ENCODE results near the gene MARK3. TPM values are rescaled to one million over a fixed set of nuclear protein-coding genes. Genes with fewer than 3 reads are reported as not detected.

MARK3 gene
- total and polyA plus RNA-seq, 10 of the 15 experiments (the other 5 are each of a cell fraction or from before 2014, with no cell fraction given) = 10.7 to 75.1 (median 41.4) TPM

GRCh38 chr14:103552846-103553210 lies 167.6 kb downstream of the MARK3 start (continued):
- TF ChIP-seq, protein P1, sequence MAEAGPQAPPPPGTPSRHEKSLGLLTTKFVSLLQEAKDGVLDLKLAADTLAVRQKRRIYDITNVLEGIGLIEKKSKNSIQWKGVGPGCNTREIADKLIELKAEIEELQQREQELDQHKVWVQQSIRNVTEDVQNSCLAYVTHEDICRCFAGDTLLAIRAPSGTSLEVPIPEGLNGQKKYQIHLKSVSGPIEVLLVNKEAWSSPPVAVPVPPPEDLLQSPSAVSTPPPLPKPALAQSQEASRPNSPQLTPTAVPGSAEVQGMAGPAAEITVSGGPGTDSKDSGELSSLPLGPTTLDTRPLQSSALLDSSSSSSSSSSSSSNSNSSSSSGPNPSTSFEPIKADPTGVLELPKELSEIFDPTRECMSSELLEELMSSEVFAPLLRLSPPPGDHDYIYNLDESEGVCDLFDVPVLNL (IDR thresholded peaks at IDR 0.05; ENCODE audit: low read depth, low read length) = no peak
- no peak for TF ChIP-seq CHD2 (IDR thresholded peaks at IDR 0.05; ENCODE audit: borderline replicate concordance, low read depth, low read length)
- TF ChIP-seq NR2C2 (IDR thresholded peaks at IDR 0.05; ENCODE audit: borderline replicate concordance, control insufficient read depth, insufficient read length, low read depth) = no peak

Small RNA genes lying within 50 kb of the gene (small RNA-seq; reads per million reads assigned to genes)
- not detected for gene RNU7-160P
- gene SNORA28 = 22.5 reads per million, percentile 97 among the genes with 10 or more reads in this experiment

Other genes with a start within 250 kb of the MARK3 start
- 68.6 and 75.6 TPM in 2 replicates for gene EIF5, start 51.2 kb upstream of the MARK3 start, total RNA-seq (2014; rRNA removed)
- 84.1 and 92.7 TPM in 2 replicates for gene EIF5, start 51.2 kb upstream of the MARK3 start, total RNA-seq (2014; rRNA removed; fragmentation: Illumina TruSeq; extraction: Trizol)
- gene EIF5, start 51.2 kb upstream of the MARK3 start, total RNA-seq (2021) = 156 and 166 TPM in 2 replicates
- gene EIF5, start 51.2 kb upstream of the MARK3 start, polyA plus RNA-seq (2011; rRNA removed) = 268 and 275 TPM in 2 replicates
- gene EIF5, start 51.2 kb upstream of the MARK3 start, polyA plus RNA-seq (2014; fragmentation: Illumina TruSeq; extraction: Trizol) = 137 and 204 TPM in 2 replicates
- gene EIF5, start 51.2 kb upstream of the MARK3 start, polyA plus RNA-seq (2014; fragmentation: Nextera tagmentation; extraction: Ambion mirVana) = 10 to 100 TPM; 51.2 to 80.9 TPM
- 83.2 and 89.1 TPM in 2 replicates for gene EIF5, start 51.2 kb upstream of the MARK3 start, polyA plus RNA-seq (2014; rRNA removed)
- gene EIF5, start 51.2 kb upstream of the MARK3 start, polyA plus RNA-seq (2016; fragmentation: Nextera tagmentation; extraction: Ambion mirVana) = 100 to 1,000 TPM; 312 to 360 TPM
- gene CKB, start 137.4 kb downstream of the MARK3 start, total RNA-seq (2014; rRNA removed) = 2.0 and 5.2 TPM in 2 replicates
- gene CKB, start 137.4 kb downstream of the MARK3 start, total RNA-seq (2014; rRNA removed; fragmentation: Illumina TruSeq; extraction: Trizol) = 0.37 and 0.40 TPM in 2 replicates
- gene CKB, start 137.4 kb downstream of the MARK3 start, total RNA-seq (2021) = 3.6 and 5.5 TPM in 2 replicates
- gene CKB, start 137.4 kb downstream of the MARK3 start, polyA plus RNA-seq (2011; rRNA removed) = 4.9 and 6.1 TPM in 2 replicates
- 0.46 TPM in 1 of 2 replicates, not detected in the other for gene CKB, start 137.4 kb downstream of the MARK3 start, polyA plus RNA-seq (2014; fragmentation: Illumina TruSeq; extraction: Trizol)
- gene CKB, start 137.4 kb downstream of the MARK3 start, polyA plus RNA-seq (2014; fragmentation: Nextera tagmentation; extraction: Ambion mirVana) = under 1 TPM; 0.48 to 0.90 TPM
- 2.8 and 9.0 TPM in 2 replicates for gene CKB, start 137.4 kb downstream of the MARK3 start, polyA plus RNA-seq (2014; rRNA removed)
- gene CKB, start 137.4 kb downstream of the MARK3 start, polyA plus RNA-seq (2016; fragmentation: Nextera tagmentation; extraction: Ambion mirVana) = 1 to 10 TPM; 2.6 to 3.3 TPM
- 13.5 and 18.2 TPM in 2 replicates for gene TRMT61A, start 143.8 kb downstream of the MARK3 start, total RNA-seq (2014; rRNA removed)
- 3.7 and 4.7 TPM in 2 replicates for gene TRMT61A, start 143.8 kb downstream of the MARK3 start, total RNA-seq (2014; rRNA removed; fragmentation: Illumina TruSeq; extraction: Trizol)
- gene TRMT61A, start 143.8 kb downstream of the MARK3 start, total RNA-seq (2021) = 15.6 and 17.9 TPM in 2 replicates
- 2.4 and 5.1 TPM in 2 replicates for gene TRMT61A, start 143.8 kb downstream of the MARK3 start, polyA plus RNA-seq (2011; rRNA removed)
- gene TRMT61A, start 143.8 kb downstream of the MARK3 start, polyA plus RNA-seq (2014; fragmentation: Illumina TruSeq; extraction: Trizol) = 0.46 and 1.4 TPM in 2 replicates
- under 1 TPM; 0.11 to 0.38 TPM for gene TRMT61A, start 143.8 kb downstream of the MARK3 start, polyA plus RNA-seq (2014; fragmentation: Nextera tagmentation; extraction: Ambion mirVana)
- gene TRMT61A, start 143.8 kb downstream of the MARK3 start, polyA plus RNA-seq (2014; rRNA removed) = 17.6 and 20.4 TPM in 2 replicates
- 10 to 100 TPM; 19.8 to 21.9 TPM for gene TRMT61A, start 143.8 kb downstream of the MARK3 start, polyA plus RNA-seq (2016; fragmentation: Nextera tagmentation; extraction: Ambion mirVana)
- gene BAG5, start 177.2 kb downstream of the MARK3 start, total RNA-seq (2014; rRNA removed) = 17.5 and 18.5 TPM in 2 replicates
- 22.9 and 23.8 TPM in 2 replicates for gene BAG5, start 177.2 kb downstream of the MARK3 start, total RNA-seq (2014; rRNA removed; fragmentation: Illumina TruSeq; extraction: Trizol)
- gene BAG5, start 177.2 kb downstream of the MARK3 start, total RNA-seq (2021) = 21.4 and 22.7 TPM in 2 replicates
- gene BAG5, start 177.2 kb downstream of the MARK3 start, polyA plus RNA-seq (2011; rRNA removed) = 10.2 and 14.2 TPM in 2 replicates
- 25.9 and 33.9 TPM in 2 replicates for gene BAG5, start 177.2 kb downstream of the MARK3 start, polyA plus RNA-seq (2014; fragmentation: Illumina TruSeq; extraction: Trizol)
- 10 to 100 TPM in 1 of 2 experiments, 1 to 10 TPM in 1; 9.9 to 10.9 TPM for gene BAG5, start 177.2 kb downstream of the MARK3 start, polyA plus RNA-seq (2014; fragmentation: Nextera tagmentation; extraction: Ambion mirVana)
- gene BAG5, start 177.2 kb downstream of the MARK3 start, polyA plus RNA-seq (2014; rRNA removed) = 13.1 and 13.5 TPM in 2 replicates
- 10 to 100 TPM; 25.7 to 30.5 TPM for gene BAG5, start 177.2 kb downstream of the MARK3 start, polyA plus RNA-seq (2016; fragmentation: Nextera tagmentation; extraction: Ambion mirVana)
- 23.7 and 37.3 TPM in 2 replicates for gene COA8, start 177.5 kb downstream of the MARK3 start, total RNA-seq (2014; rRNA removed)
- gene COA8, start 177.5 kb downstream of the MARK3 start, total RNA-seq (2014; rRNA removed; fragmentation: Illumina TruSeq; extraction: Trizol) = 22.7 and 24.2 TPM in 2 replicates
- gene COA8, start 177.5 kb downstream of the MARK3 start, total RNA-seq (2021) = 29.0 and 34.7 TPM in 2 replicates
- gene COA8, start 177.5 kb downstream of the MARK3 start, polyA plus RNA-seq (2011; rRNA removed) = 20.5 and 29.0 TPM in 2 replicates
- gene COA8, start 177.5 kb downstream of the MARK3 start, polyA plus RNA-seq (2014; fragmentation: Illumina TruSeq; extraction: Trizol) = 27.4 and 30.6 TPM in 2 replicates
- gene COA8, start 177.5 kb downstream of the MARK3 start, polyA plus RNA-seq (2014; fragmentation: Nextera tagmentation; extraction: Ambion mirVana) = 10 to 100 TPM in 1 of 2 experiments, 1 to 10 TPM in 1; 6.1 to 11.3 TPM
- 32.8 and 33.7 TPM in 2 replicates for gene COA8, start 177.5 kb downstream of the MARK3 start, polyA plus RNA-seq (2014; rRNA removed)
- gene COA8, start 177.5 kb downstream of the MARK3 start, polyA plus RNA-seq (2016; fragmentation: Nextera tagmentation; extraction: Ambion mirVana) = 10 to 100 TPM; 67.6 to 69.5 TPM
- 95.2 and 105 TPM in 2 replicates for gene KLC1, start 243.8 kb downstream of the MARK3 start, total RNA-seq (2014; rRNA removed)
- 68.9 and 71.4 TPM in 2 replicates for gene KLC1, start 243.8 kb downstream of the MARK3 start, total RNA-seq (2014; rRNA removed; fragmentation: Illumina TruSeq; extraction: Trizol)
- gene KLC1, start 243.8 kb downstream of the MARK3 start, total RNA-seq (2021) = 102 and 113 TPM in 2 replicates
- 85.2 and 120 TPM in 2 replicates for gene KLC1, start 243.8 kb downstream of the MARK3 start, polyA plus RNA-seq (2011; rRNA removed)
- 39.2 and 44.2 TPM in 2 replicates for gene KLC1, start 243.8 kb downstream of the MARK3 start, polyA plus RNA-seq (2014; fragmentation: Illumina TruSeq; extraction: Trizol)
- gene KLC1, start 243.8 kb downstream of the MARK3 start, polyA plus RNA-seq (2014; fragmentation: Nextera tagmentation; extraction: Ambion mirVana) = 10 to 100 TPM in 1 of 2 experiments, 1 to 10 TPM in 1; 5.5 to 15.5 TPM
- gene KLC1, start 243.8 kb downstream of the MARK3 start, polyA plus RNA-seq (2014; rRNA removed) = 137 and 140 TPM in 2 replicates
- 10 to 100 TPM; 75.7 to 76.5 TPM for gene KLC1, start 243.8 kb downstream of the MARK3 start, polyA plus RNA-seq (2016; fragmentation: Nextera tagmentation; extraction: Ambion mirVana)

Data from GM12878 (cell line).